ENCODE results near the gene ATN1. TPM values are rescaled to one million over a fixed set of nuclear protein-coding genes. Genes with fewer than 3 reads are reported as not detected.

Gene ATN1
- total RNA-seq, 1 experiment from 2014 or later: 126 TPM

DNA sequence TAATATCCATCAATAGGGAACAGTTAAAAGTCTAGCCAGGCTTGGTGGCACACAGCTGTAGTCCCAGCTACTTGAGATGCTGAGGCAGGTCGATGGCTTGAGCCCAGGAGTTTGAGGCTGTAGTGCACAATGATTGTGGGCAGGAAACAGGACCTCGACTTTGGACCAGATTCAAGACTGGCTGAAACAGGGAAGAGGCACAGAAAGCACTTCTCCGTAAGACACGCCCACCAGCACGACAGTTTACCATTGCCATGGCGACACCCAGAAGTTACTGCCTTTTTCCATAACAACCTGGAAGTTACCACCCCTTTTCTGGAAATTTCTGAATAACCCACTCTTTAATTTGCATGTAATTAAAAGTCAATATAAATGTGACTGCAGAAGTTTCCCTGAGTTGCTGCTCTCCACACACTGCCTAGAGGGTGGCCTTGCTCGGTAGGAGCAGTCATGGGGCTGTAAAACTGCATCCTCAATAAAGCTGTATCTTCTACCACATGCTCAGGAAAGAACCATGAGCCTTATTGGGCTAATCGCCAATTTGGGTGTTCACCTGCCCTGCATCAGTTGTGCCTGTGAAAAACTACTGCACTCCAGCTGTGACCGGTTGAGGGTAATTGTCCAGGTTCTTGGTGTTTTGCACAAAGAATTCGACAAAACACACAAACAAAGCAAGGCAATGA is 27.8 kb upstream of the ATN1 start:
- CTCF ChIA-PET: no interaction called here
- peak in 1 of 2 experiments; percentile 53 for DNase-seq
- POLR2A ChIA-PET: no interaction called here
- TF ChIP-seq, protein P1, sequence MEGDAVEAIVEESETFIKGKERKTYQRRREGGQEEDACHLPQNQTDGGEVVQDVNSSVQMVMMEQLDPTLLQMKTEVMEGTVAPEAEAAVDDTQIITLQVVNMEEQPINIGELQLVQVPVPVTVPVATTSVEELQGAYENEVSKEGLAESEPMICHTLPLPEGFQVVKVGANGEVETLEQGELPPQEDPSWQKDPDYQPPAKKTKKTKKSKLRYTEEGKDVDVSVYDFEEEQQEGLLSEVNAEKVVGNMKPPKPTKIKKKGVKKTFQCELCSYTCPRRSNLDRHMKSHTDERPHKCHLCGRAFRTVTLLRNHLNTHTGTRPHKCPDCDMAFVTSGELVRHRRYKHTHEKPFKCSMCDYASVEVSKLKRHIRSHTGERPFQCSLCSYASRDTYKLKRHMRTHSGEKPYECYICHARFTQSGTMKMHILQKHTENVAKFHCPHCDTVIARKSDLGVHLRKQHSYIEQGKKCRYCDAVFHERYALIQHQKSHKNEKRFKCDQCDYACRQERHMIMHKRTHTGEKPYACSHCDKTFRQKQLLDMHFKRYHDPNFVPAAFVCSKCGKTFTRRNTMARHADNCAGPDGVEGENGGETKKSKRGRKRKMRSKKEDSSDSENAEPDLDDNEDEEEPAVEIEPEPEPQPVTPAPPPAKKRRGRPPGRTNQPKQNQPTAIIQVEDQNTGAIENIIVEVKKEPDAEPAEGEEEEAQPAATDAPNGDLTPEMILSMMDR (IDR thresholded peaks at IDR 0.05; ENCODE audit: insufficient read depth in 1 of 2, low read depth in 1 of 2, low read length in 1 of 2, severe bottlenecking in 1 of 2, unreplicated experiment in 1 of 2): no peak
- no peaks in the 10 kb centered on the region for H3K27me3 Mint-ChIP-seq (ENCODE audit: insufficient read depth, unreplicated experiment)
- Histone ChIP-seq H3K36me3 (ENCODE audit: control insufficient read depth, insufficient read depth, low read length) (no peaks in the 10 kb centered on the region), H3K4me1 (peaks cover 16% of the 10 kb centered on the region), H3K27me3 (replicated peaks; ENCODE audit: control insufficient read depth, insufficient read depth, low read length) (no peaks in the 10 kb centered on the region), H3K4me3 (ENCODE audit: low read depth, low read length) (no peak overlapping the region), H3K9me3 (no peaks in the 10 kb centered on the region)
- H3K4me1 Mint-ChIP-seq (ENCODE audit: low read depth, unreplicated experiment): peaks cover 14% of the 10 kb centered on the region
- no peaks in the 10 kb centered on the region for H3K36me3 Mint-ChIP-seq (ENCODE audit: insufficient read depth, unreplicated experiment)
- intact Hi-C loops (cut with micrococcal nuclease; ENCODE audit: unreplicated experiment): no loop called here
- no peaks in the 10 kb centered on the region for H3K9me3 Mint-ChIP-seq (ENCODE audit: unreplicated experiment)
- H3K27ac Mint-ChIP-seq (ENCODE audit: unreplicated experiment): no peak overlapping the region
- no peak overlapping the region for H3K4me3 Mint-ChIP-seq (ENCODE audit: unreplicated experiment)
- BruUV-seq (replicated peaks): no TSS peak

DNA sequence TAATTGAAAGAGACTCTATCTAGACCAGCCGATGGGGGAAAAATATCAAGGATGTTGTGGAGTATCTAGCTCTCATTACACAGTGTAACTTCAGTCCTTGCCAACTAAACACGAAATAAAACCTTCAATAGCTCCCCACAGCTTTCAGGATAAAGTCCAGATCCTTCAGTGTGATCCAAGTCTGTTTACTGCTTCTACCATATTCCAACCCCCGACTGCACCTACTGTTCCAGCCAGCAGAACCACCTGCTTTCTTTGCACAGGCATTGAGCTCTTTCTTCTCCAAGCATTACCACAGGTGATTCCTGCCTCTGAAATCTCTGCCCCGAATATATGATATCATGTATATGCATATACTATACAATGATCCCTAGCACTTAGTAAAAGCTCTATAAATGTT is 25.3 kb upstream of the ATN1 start:
- no peaks in the 10 kb centered on the region for H3K27me3 ChIP-seq (replicated peaks; ENCODE audit: control insufficient read depth, insufficient read depth, low read length)
- H3K27me3 Mint-ChIP-seq (ENCODE audit: insufficient read depth, unreplicated experiment): no peaks in the 10 kb centered on the region
- no peaks in the 10 kb centered on the region for H3K36me3 Mint-ChIP-seq (ENCODE audit: insufficient read depth, unreplicated experiment)
- BruUV-seq (replicated peaks): no TSS peak
- no peaks in the 10 kb centered on the region for H3K9me3 Mint-ChIP-seq (ENCODE audit: unreplicated experiment)
- H3K4me1 ChIP-seq: peaks cover 20% of the 10 kb centered on the region
- CTCF ChIA-PET: interaction anchor here (1.3 to 2.0 kb wide), 3 partner anchors 11 to 33 kb away, joined by 3 to 8 read pairs (median 8); partner anchors contain the start of gene SPSB2
- DNase-seq: no peak
- H3K27ac Mint-ChIP-seq (ENCODE audit: unreplicated experiment): peak overlapping the region; percentile 21
- H3K36me3 ChIP-seq (ENCODE audit: control insufficient read depth, insufficient read depth, low read length): no peaks in the 10 kb centered on the region
- H3K9me3 ChIP-seq: no peaks in the 10 kb centered on the region
- no peak overlapping the region for H3K4me3 ChIP-seq (ENCODE audit: low read depth, low read length)
- TF ChIP-seq, protein P1 (IDR thresholded peaks at IDR 0.05; ENCODE audit: insufficient read depth in 1 of 2, low read depth in 1 of 2, low read length in 1 of 2, severe bottlenecking in 1 of 2, unreplicated experiment in 1 of 2): no peak
- POLR2A ChIA-PET: no interaction called here
- H3K4me1 Mint-ChIP-seq (ENCODE audit: low read depth, unreplicated experiment): peaks cover 14% of the 10 kb centered on the region
- intact Hi-C loops (cut with micrococcal nuclease; ENCODE audit: unreplicated experiment): no loop called here
- H3K4me3 Mint-ChIP-seq (ENCODE audit: unreplicated experiment): no peak overlapping the region

DNA sequence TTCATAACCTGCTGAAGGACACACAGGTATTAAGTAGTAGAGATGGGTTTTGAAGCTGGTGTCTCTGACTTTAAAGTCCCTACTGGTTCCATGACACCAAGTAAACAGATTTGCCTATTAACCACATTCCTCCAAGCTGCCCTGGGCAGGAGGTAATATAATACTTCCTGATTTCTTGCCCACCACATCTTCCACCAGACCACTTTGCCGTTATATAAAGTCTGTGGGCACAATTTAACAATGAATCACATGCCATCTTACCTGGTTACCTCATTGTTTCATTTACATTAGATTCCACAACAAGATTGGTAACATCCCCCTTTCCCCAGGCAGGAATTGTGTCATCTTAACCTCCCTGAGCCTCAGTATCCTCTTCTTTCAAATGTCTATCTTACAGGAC is 24.0 kb upstream of the ATN1 start:
- Mint-ChIP-seq H3K4me1 (ENCODE audit: low read depth, unreplicated experiment) (peaks cover 14% of the 10 kb centered on the region), H3K27ac (ENCODE audit: unreplicated experiment) (no peak overlapping the region), H3K9me3 (ENCODE audit: unreplicated experiment) (no peaks in the 10 kb centered on the region), H3K36me3 (ENCODE audit: insufficient read depth, unreplicated experiment) (no peaks in the 10 kb centered on the region), H3K27me3 (ENCODE audit: insufficient read depth, unreplicated experiment) (no peaks in the 10 kb centered on the region), H3K4me3 (ENCODE audit: unreplicated experiment) (no peak overlapping the region)
- Histone ChIP-seq H3K27me3 (replicated peaks; ENCODE audit: control insufficient read depth, insufficient read depth, low read length) (no peaks in the 10 kb centered on the region), H3K4me1 (peaks cover 20% of the 10 kb centered on the region), H3K36me3 (ENCODE audit: control insufficient read depth, insufficient read depth, low read length) (no peaks in the 10 kb centered on the region), H3K9me3 (no peaks in the 10 kb centered on the region), H3K4me3 (ENCODE audit: low read depth, low read length) (no peak overlapping the region)
- POLR2A ChIA-PET: interaction anchor here (1.2 kb wide), 1 partner anchor 13 kb away, joined by 5 read pairs; no protein-coding TSS in a partner anchor
- intact Hi-C loops (cut with micrococcal nuclease; ENCODE audit: unreplicated experiment): loop anchor here (1.0 kb wide), 3 partner anchors 11 to 30 kb away; partner anchors contain the start of genes ENO2 and SPSB2
- CTCF ChIA-PET: interaction anchor here (2.0 to 2.3 kb wide), 2 partner anchors 31 to 35 kb away, joined by 8 to 10 read pairs; partner anchors contain the start of gene SPSB2
- TF ChIP-seq, protein P1 (IDR thresholded peaks at IDR 0.05; ENCODE audit: insufficient read depth in 1 of 2, low read depth in 1 of 2, low read length in 1 of 2, severe bottlenecking in 1 of 2, unreplicated experiment in 1 of 2): no peak
- no TSS peak for BruUV-seq (replicated peaks)
- DNase-seq: no peak
